ENCODE measurements around the gene IGFN1. TPM values are rescaled to one million over a fixed set of nuclear protein-coding genes. Genes with fewer than 3 reads are reported as not detected.

Gene IGFN1
- total RNA-seq, 1 experiment from 2014 or later: not detected

DNA sequence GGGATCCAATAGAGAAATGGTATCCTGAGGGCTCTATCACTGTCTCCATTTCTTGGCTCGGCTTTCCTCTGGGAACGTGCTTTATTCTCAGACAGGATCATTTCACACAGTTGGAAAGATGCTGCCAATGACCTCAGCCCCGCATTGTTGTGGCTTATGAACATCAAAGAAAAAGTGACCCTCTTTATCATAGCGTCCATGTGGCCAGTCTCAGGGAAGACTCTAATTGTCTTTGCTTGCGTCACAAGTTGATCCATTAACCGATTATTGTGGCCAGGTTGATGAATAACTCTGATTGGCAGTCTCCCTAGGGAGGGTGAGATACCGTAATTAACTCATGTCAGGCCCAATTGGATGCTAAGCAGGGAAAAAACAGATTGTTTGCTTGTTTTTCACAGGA is 26.0 kb upstream of the IGFN1 start:
- H3K4ac ChIP-seq (ENCODE audit: low read depth, low read length): no peak overlapping the region
- Mint-ChIP-seq H3K9me3 (no peaks in the 10 kb centered on the region), H3K4me1 (0 out of 4 replicates have a peak, but pooled peaks cover 0 to 2% of the 10 kb centered on the region in 2 experiments), H3K36me3 (ENCODE audit: insufficient read depth in 1 of 3, low read depth in 3 of 3) (no peaks in the 10 kb centered on the region), H3K4me3 (no peak overlapping the region), H3K27ac (no peak overlapping the region), H3K27me3 (ENCODE audit: low read depth) (peaks cover 4% of the 10 kb centered on the region; the same call in 1 of the 2 replicates)
- no peaks in the 10 kb centered on the region for H4K20me1 ChIP-seq (ENCODE audit: control insufficient read depth, insufficient read depth, insufficient read length)
- H3K23me2 ChIP-seq (ENCODE audit: insufficient read length, low read depth, low read length, poor library complexity, severe bottlenecking): no peaks in the 10 kb centered on the region
- H2BK12ac ChIP-seq (ENCODE audit: insufficient read length, low read depth, low read length): no peak overlapping the region
- no peak overlapping the region for H2AK5ac ChIP-seq (ENCODE audit: insufficient read length, low read length)
- no peak overlapping the region for H4K8ac ChIP-seq (replicated peaks; ENCODE audit: insufficient read length, low read depth, low read length)
- H2BK5ac ChIP-seq (ENCODE audit: insufficient read length, low read length): no peak overlapping the region
- H3K9me3 ChIP-seq (ENCODE audit: control insufficient read depth, low read depth, low read length): no peaks in the 10 kb centered on the region
- H2BK15ac ChIP-seq (ENCODE audit: low read depth, low read length): no peak overlapping the region
- H2BK20ac ChIP-seq (ENCODE audit: low read depth, low read length, poor library complexity, severe bottlenecking): no peak overlapping the region
- no peak overlapping the region for H3T11ph ChIP-seq (ENCODE audit: low read length)
- no peaks in the 10 kb centered on the region for H3K79me2 ChIP-seq (ENCODE audit: insufficient read depth, low read length)
- H4K5ac ChIP-seq (ENCODE audit: insufficient read length, low read depth, low read length): no peak overlapping the region
- no peaks in the 10 kb centered on the region for H3K4me1 ChIP-seq (ENCODE audit: insufficient read depth, low read length)
- no peak overlapping the region for H3K27ac ChIP-seq (ENCODE audit: insufficient read length, low read depth, low read length)
- no peak overlapping the region for H3K56ac ChIP-seq (ENCODE audit: insufficient read length, low read depth, low read length)
- no peak overlapping the region for H4K91ac ChIP-seq (ENCODE audit: insufficient read length, low read depth, low read length)
- H3K9ac ChIP-seq (ENCODE audit: extremely low read depth, insufficient read length, low read length): no peak overlapping the region
- H3K79me1 ChIP-seq (ENCODE audit: insufficient read depth, low read depth, low read length, poor library complexity, severe bottlenecking): no peaks in the 10 kb centered on the region
- H3K23ac ChIP-seq (ENCODE audit: insufficient read length, low read depth, low read length): no peak overlapping the region
- no peak for TF ChIP-seq CTCF (conservative IDR thresholded peaks at IDR 0.05)
- WGBS (ENCODE audit: extremely low coverage, insufficient read length, low lambda C conversion rate): no CpG with 5 or more reads among the region's 7 CpGs
- H2AFZ ChIP-seq (ENCODE audit: low read length): no peak overlapping the region
- no peak overlapping the region for H3K14ac ChIP-seq (ENCODE audit: insufficient read depth, low read length)
- no peaks in the 10 kb centered on the region for H3K27me3 ChIP-seq (ENCODE audit: insufficient read depth, low read length)
- H3K18ac ChIP-seq (ENCODE audit: insufficient read length, low read depth, low read length): no peak overlapping the region
- no peak overlapping the region for H3K4me2 ChIP-seq (ENCODE audit: insufficient read depth, insufficient read length, low read length)
- DNase-seq: no peak
- no peak overlapping the region for H2BK120ac ChIP-seq (ENCODE audit: low read depth, low read length, poor library complexity, severe bottlenecking)
